ENCODE results near the gene FGF11. TPM values are rescaled to one million over a fixed set of nuclear protein-coding genes. Genes with fewer than 3 reads are reported as not detected.

FGF11 gene
- polyA plus RNA-seq, 1 of the 3 experiments (the other 2 are of a cell fraction): 1.9 TPM

- Histone ChIP-seq H3K9me3 (no peaks in the 10 kb centered on the region), H3F3A (replicated peaks; ENCODE audit: insufficient read depth) (no peaks in the 10 kb centered on the region), H3K79me2 (ENCODE audit: insufficient read depth) (no peaks in the 10 kb centered on the region), H2AFZ (ENCODE audit: low read depth) (no peak within 1 kb of the TSS), H4K20me1 (ENCODE audit: insufficient read depth) (no peaks in the 10 kb centered on the region), H3K9ac (no peak within 1 kb of the TSS), H3K36me3 (replicated peaks in 1 of 2; ENCODE audit: control insufficient read depth in 1 of 2, insufficient read depth in 2 of 2, low read length in 1 of 2) (no peaks in the 10 kb centered on the region), H3K27me3 (ENCODE audit: insufficient read depth) (no peaks in the 10 kb centered on the region), H3K9me2 (no peaks in the 10 kb centered on the region), H3K27ac (ENCODE audit: low read depth in 2 of 2, low read length in 1 of 2) (no peak within 1 kb of the TSS), H3K4me2 (no peak within 1 kb of the TSS), H3K4me3 (ENCODE audit: low read depth in 2 of 2, low read length in 1 of 2) (no peak within 1 kb of the TSS), H3K4me1 (ENCODE audit: control insufficient read depth in 1 of 2, insufficient read depth in 2 of 2, low read depth in 1 of 2, low read length in 1 of 2) (no peaks in the 10 kb centered on the region; a peak in 1 of 4 replicates)
- 57% methylated on average over 5 of the region's 7 CpGs for WGBS (ENCODE audit: low lambda C conversion rate)
- TF ChIP-seq RXRA (IDR thresholded peaks at IDR 0.05; ENCODE audit: borderline replicate concordance, low read depth) (no peak), ELF1 (IDR thresholded peaks at IDR 0.05) (no peak), IRF3 (IDR thresholded peaks at IDR 0.05; ENCODE audit: low read depth, low read length) (no peak), TAF1 (IDR thresholded peaks at IDR 0.05; ENCODE audit: borderline replicate concordance, low read depth, low read length) (no peak), RAD21 (IDR thresholded peaks at IDR 0.05; ENCODE audit: low read length) (no peak), TCF12 (IDR thresholded peaks at IDR 0.05) (no peak)
- TF ChIP-seq, protein P1, sequence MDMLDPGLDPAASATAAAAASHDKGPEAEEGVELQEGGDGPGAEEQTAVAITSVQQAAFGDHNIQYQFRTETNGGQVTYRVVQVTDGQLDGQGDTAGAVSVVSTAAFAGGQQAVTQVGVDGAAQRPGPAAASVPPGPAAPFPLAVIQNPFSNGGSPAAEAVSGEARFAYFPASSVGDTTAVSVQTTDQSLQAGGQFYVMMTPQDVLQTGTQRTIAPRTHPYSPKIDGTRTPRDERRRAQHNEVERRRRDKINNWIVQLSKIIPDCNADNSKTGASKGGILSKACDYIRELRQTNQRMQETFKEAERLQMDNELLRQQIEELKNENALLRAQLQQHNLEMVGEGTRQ (IDR thresholded peaks at IDR 0.05; ENCODE audit: borderline replicate concordance, low read depth, low read length): no peak
- ChIA-PET POLR2A (interaction anchor here (0.8 kb wide), 1 partner anchor 21 kb away, joined by 3 read pairs; the partner anchor contains the start of gene TMEM256), CTCF (interaction anchor here (0.7 to 1.2 kb wide), 2 partner anchors 11 to 19 kb away, joined by 3 to 6 read pairs; partner anchors contain the start of genes CHRNB1 and TMEM102)
- DNase-seq: no peak
These were observed 14.0 kb upstream of the FGF11 start, which contains the start of gene SPEM2 for GRCh38 chr17:7425316-7425715. TSS of gene SPEM2 (plus strand) at chr17:7425616. CDS start at chr17:7425689, 73 bp downstream.

DNA sequence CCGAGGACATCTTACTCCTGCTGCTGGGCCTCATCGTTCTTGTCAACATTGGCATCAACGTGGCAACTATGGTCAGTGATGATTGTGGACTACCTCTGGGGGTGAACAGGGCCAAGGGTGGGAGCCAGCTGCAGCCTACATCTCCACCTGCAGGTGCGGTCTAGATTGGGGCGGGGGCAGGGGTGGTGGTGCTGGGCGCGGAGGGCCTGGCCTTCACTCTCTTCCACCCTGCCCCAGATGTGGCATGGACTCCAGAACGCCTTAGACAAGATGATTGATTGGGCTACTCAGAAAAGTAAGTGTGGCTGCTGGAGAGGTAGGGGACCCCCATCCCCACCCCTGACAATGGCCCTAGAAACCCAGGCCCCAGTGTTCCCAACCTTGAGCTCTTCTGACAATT, 13.6 kb upstream of the FGF11 start:
- no peak overlapping the region for H3K9ac ChIP-seq
- no peaks in the 10 kb centered on the region for H3K36me3 ChIP-seq (replicated peaks in 1 of 2; ENCODE audit: control insufficient read depth in 1 of 2, insufficient read depth in 2 of 2, low read length in 1 of 2)
- no peak overlapping the region for H2AFZ ChIP-seq (ENCODE audit: low read depth)
- no peaks in the 10 kb centered on the region for H3F3A ChIP-seq (replicated peaks; ENCODE audit: insufficient read depth)
- no peaks in the 10 kb centered on the region for H3K79me2 ChIP-seq (ENCODE audit: insufficient read depth)
- H3K9me3 ChIP-seq: no peaks in the 10 kb centered on the region
- no peaks in the 10 kb centered on the region for H4K20me1 ChIP-seq (ENCODE audit: insufficient read depth)
- H3K9me2 ChIP-seq: no peaks in the 10 kb centered on the region
- ChIA-PET CTCF (interaction anchor here (0.7 kb wide), 1 partner anchor 19 kb away, joined by 3 read pairs; the partner anchor contains the start of gene CHRNB1), POLR2A (interaction anchor here (0.8 kb wide), 1 partner anchor 21 kb away, joined by 3 read pairs; the partner anchor contains the start of gene TMEM256)
- no peak overlapping the region for H3K4me3 ChIP-seq (ENCODE audit: low read depth in 2 of 2, low read length in 1 of 2)
- no peak overlapping the region for H3K27ac ChIP-seq (ENCODE audit: low read depth in 2 of 2, low read length in 1 of 2)
- DNase-seq: no peak
- no peaks in the 10 kb centered on the region for H3K4me1 ChIP-seq (ENCODE audit: control insufficient read depth in 1 of 2, insufficient read depth in 2 of 2, low read depth in 1 of 2, low read length in 1 of 2)
- H3K27me3 ChIP-seq (ENCODE audit: insufficient read depth): no peaks in the 10 kb centered on the region
- H3K4me2 ChIP-seq: no peak overlapping the region
- 76% methylated on average over 6 of the region's 8 CpGs for WGBS (ENCODE audit: low lambda C conversion rate)
- TF ChIP-seq YY1 (IDR thresholded peaks at IDR 0.05; ENCODE audit: low read depth): no peak
- TF ChIP-seq, protein P2, sequence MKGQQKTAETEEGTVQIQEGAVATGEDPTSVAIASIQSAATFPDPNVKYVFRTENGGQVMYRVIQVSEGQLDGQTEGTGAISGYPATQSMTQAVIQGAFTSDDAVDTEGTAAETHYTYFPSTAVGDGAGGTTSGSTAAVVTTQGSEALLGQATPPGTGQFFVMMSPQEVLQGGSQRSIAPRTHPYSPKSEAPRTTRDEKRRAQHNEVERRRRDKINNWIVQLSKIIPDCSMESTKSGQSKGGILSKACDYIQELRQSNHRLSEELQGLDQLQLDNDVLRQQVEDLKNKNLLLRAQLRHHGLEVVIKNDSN (IDR thresholded peaks at IDR 0.05; ENCODE audit: borderline replicate concordance, low read depth): no peak
- no peak for TF ChIP-seq GABPA (IDR thresholded peaks at IDR 0.05; ENCODE audit: low read depth)
- TF ChIP-seq RFX5 (IDR thresholded peaks at IDR 0.05; ENCODE audit: low read length): no peak
- no peak for TF ChIP-seq FOXM1 (IDR thresholded peaks at IDR 0.05; ENCODE audit: low read depth)
- TF ChIP-seq CHD2 (IDR thresholded peaks at IDR 0.05; ENCODE audit: low read length, partially characterized antibody): no peak
- TF ChIP-seq IRF3 (IDR thresholded peaks at IDR 0.05; ENCODE audit: low read depth, low read length): no peak
- TF ChIP-seq TEAD4 (IDR thresholded peaks at IDR 0.05; ENCODE audit: borderline replicate concordance, insufficient read depth): no peak
- TF ChIP-seq TAF1 (IDR thresholded peaks at IDR 0.05; ENCODE audit: borderline replicate concordance, low read depth, low read length): no peak
- no peak for TF ChIP-seq CTCF (IDR thresholded peaks at IDR 0.05)
- TF ChIP-seq, protein P1 (IDR thresholded peaks at IDR 0.05; ENCODE audit: borderline replicate concordance, low read depth, low read length): no peak
- TF ChIP-seq ZBTB33 (IDR thresholded peaks at IDR 0.05; ENCODE audit: borderline replicate concordance, low read depth): no peak
- TF ChIP-seq MAX (IDR thresholded peaks at IDR 0.05; ENCODE audit: low read depth): no peak

Measured in SK-N-SH (cell line).